ENCODE measurements around the gene INCENP.

The INCENP gene

DNA sequence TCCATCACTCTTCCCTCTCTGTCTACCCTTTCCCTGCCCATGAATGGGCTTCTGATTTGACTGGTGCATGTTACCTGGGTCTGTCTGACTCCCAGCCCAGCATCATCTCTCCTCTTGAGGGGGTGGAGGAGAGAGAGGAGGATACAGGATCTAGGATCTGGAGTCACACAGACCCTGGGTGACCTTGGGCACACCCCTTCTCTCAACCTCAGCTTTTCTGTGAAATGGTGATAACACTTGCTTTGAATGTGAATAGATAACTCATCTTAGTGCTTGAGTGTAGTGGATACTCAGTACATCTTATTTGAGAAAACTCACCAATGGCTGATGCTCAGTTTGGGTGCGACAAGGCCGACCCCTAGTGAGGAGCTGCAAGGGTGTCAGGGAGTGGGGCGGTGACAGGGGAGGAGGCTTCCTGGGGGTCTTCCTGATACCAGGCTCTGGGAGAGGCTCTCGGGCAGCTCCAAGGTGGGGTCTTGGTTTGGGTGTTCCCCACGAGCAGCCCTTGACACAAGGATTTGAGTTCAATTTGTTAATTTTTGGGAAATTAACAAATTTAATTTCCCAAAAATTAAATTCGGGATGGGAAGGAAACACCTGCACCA lies 9.0 kb downstream of the INCENP start (continued):
- TF ChIP-seq ZNF623 (tag by site-specific recombination; IDR thresholded peaks at IDR 0.05) (no peak), ZFHX2 (tag by site-specific recombination; conservative IDR thresholded peaks at IDR 0.05) (no peak), ZNF311 (tag by site-specific recombination; IDR thresholded peaks at IDR 0.05; ENCODE audit: borderline replicate concordance) (no peak), ZNF423 (tag by site-specific recombination; IDR thresholded peaks at IDR 0.05) (no peak), ZNF629 (tag by site-specific recombination; IDR thresholded peaks at IDR 0.05) (no peak), PRDM1 (tag by site-specific recombination; IDR thresholded peaks at IDR 0.05) (no peak), ZNF239 (tag by site-specific recombination; IDR thresholded peaks at IDR 0.05) (no peak), REPIN1 (tag by site-specific recombination; IDR thresholded peaks at IDR 0.05; ENCODE audit: low read depth) (no peak)
- TF ChIP-seq, protein P1, sequence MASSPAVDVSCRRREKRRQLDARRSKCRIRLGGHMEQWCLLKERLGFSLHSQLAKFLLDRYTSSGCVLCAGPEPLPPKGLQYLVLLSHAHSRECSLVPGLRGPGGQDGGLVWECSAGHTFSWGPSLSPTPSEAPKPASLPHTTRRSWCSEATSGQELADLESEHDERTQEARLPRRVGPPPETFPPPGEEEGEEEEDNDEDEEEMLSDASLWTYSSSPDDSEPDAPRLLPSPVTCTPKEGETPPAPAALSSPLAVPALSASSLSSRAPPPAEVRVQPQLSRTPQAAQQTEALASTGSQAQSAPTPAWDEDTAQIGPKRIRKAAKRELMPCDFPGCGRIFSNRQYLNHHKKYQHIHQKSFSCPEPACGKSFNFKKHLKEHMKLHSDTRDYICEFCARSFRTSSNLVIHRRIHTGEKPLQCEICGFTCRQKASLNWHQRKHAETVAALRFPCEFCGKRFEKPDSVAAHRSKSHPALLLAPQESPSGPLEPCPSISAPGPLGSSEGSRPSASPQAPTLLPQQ (tag by site-specific recombination; IDR thresholded peaks at IDR 0.05): no peak

DNA sequence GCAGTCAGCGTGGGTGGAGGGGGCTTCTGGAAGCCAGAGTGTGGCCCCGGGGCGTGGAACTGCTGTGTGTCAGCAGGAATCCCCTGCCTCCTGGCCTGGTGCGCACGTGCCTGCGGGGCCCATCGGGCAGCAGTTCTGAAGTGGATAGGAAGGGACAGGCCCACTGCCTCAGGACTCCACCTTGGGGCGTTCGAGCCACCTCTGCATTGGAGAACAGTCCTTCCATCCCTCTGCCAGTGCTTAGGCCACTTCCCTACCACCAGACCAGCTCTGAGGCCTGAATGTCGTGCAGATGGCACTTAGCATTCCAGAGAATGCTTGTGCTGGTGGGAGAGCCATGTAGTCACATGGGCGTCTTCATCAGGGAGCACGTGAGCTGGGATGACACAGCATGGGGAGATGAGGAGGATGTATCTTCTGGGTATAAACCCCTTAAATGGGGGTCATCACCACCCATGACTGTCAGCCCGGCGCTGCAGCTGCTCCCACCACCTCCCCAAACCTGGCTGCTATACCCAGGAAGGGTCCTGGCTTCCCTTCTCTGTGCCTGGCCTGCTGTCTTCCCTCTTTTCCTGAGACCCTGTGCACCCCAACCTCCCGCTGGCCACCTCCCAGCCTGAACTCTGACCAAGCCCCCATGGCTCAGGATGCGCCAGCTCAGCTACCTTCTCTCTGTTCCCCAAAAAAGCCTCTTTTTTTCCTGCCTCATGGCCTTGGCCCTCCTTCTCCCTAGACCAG lies 9.7 kb downstream of the INCENP start:
- Histone ChIP-seq H3K4me3 (ENCODE audit: low read depth, low read length) (no peak overlapping the region), H3K27ac (ENCODE audit: extremely low read depth, low read depth, low read length) (no peak overlapping the region), H3K4me1 (ENCODE audit: control insufficient read depth, insufficient read depth, low read length) (no peaks in the 10 kb centered on the region), H3K9me3 (ENCODE audit: control insufficient read depth, insufficient read depth, low read depth, low read length) (no peaks in the 10 kb centered on the region), H3K36me3 (ENCODE audit: control insufficient read depth in 2 of 2, insufficient read depth in 1 of 2, low read length in 2 of 2) (peaks cover 9 to 86% of the 10 kb centered on the region in 2 experiments; a peak in 2 of 3 replicates)
- POLR2A ChIA-PET: interaction anchor here (1.5 kb wide), 1 partner anchor 9 kb away, joined by 5 read pairs; the partner anchor contains the start of gene INCENP
- no peak for TF ChIP-seq ZNF701 (tag by site-specific recombination; IDR thresholded peaks at IDR 0.05)
- TF ChIP-seq MZF1 (tag by site-specific recombination; IDR thresholded peaks at IDR 0.05; ENCODE audit: borderline replicate concordance): no peak
- TF ChIP-seq ZNF324 (tag by site-specific recombination; IDR thresholded peaks at IDR 0.05): no peak
- no peak for TF ChIP-seq ZNF394 (tag by site-specific recombination; IDR thresholded peaks at IDR 0.05; ENCODE audit: borderline replicate concordance)
- no peak for TF ChIP-seq ZNF114 (tag by site-specific recombination; IDR thresholded peaks at IDR 0.05)
- TF ChIP-seq ZNF837 (tag by site-specific recombination; IDR thresholded peaks at IDR 0.05): no peak
- TF ChIP-seq, protein P2, sequence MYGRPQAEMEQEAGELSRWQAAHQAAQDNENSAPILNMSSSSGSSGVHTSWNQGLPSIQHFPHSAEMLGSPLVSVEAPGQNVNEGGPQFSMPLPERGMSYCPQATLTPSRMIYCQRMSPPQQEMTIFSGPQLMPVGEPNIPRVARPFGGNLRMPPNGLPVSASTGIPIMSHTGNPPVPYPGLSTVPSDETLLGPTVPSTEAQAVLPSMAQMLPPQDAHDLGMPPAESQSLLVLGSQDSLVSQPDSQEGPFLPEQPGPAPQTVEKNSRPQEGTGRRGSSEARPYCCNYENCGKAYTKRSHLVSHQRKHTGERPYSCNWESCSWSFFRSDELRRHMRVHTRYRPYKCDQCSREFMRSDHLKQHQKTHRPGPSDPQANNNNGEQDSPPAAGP (tag by site-specific recombination; IDR thresholded peaks at IDR 0.05): no peak
- no peak for TF ChIP-seq ZNF624 (tag by site-specific recombination; IDR thresholded peaks at IDR 0.05)
- no peak for TF ChIP-seq ZNF426 (tag by site-specific recombination; IDR thresholded peaks at IDR 0.05)
- no peak for TF ChIP-seq ZNF292 (tag by site-specific recombination; IDR thresholded peaks at IDR 0.05; ENCODE audit: borderline replicate concordance, low read depth)
- no peak for TF ChIP-seq RBAK (tag by site-specific recombination; IDR thresholded peaks at IDR 0.05)
- no peak for TF ChIP-seq ZNF561 (tag by site-specific recombination; IDR thresholded peaks at IDR 0.05; ENCODE audit: borderline replicate concordance)
- no peak for TF ChIP-seq ZNF677 (tag by site-specific recombination; IDR thresholded peaks at IDR 0.05)
- no peak for TF ChIP-seq ZNF843 (tag by site-specific recombination; IDR thresholded peaks at IDR 0.05)
- TF ChIP-seq ZNF221 (tag by site-specific recombination; IDR thresholded peaks at IDR 0.05; ENCODE audit: borderline replicate concordance): no peak
- TF ChIP-seq, protein P3, sequence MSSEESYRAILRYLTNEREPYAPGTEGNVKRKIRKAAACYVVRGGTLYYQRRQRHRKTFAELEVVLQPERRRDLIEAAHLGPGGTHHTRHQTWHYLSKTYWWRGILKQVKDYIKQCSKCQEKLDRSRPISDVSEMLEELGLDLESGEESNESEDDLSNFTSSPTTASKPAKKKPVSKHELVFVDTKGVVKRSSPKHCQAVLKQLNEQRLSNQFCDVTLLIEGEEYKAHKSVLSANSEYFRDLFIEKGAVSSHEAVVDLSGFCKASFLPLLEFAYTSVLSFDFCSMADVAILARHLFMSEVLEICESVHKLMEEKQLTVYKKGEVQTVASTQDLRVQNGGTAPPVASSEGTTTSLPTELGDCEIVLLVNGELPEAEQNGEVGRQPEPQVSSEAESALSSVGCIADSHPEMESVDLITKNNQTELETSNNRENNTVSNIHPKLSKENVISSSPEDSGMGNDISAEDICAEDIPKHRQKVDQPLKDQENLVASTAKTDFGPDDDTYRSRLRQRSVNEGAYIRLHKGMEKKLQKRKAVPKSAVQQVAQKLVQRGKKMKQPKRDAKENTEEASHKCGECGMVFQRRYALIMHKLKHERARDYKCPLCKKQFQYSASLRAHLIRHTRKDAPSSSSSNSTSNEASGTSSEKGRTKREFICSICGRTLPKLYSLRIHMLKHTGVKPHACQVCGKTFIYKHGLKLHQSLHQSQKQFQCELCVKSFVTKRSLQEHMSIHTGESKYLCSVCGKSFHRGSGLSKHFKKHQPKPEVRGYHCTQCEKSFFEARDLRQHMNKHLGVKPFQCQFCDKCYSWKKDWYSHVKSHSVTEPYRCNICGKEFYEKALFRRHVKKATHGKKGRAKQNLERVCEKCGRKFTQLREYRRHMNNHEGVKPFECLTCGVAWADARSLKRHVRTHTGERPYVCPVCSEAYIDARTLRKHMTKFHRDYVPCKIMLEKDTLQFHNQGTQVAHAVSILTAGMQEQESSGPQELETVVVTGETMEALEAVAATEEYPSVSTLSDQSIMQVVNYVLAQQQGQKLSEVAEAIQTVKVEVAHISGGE (tag by site-specific recombination; conservative IDR thresholded peaks at IDR 0.05; ENCODE audit: low read depth): no peak
- CTCF ChIA-PET: no interaction called here
